Cerebellar cortex (tissue), 1 donor: ENCODE results near the gene HIC1.

Source experiments
- DNase-seq: peaks from one replicate; pipeline ENCODE4 v3.0.0-alpha.2; 2015; ENCODE audit warnings: low spot score

HIC1 gene

GRCh38 chr17:2025622-2026309 lies 29.1 kb upstream of the HIC1 start:
- peak; percentile 76 for DNase-seq

GRCh38 chr17:2027528-2028233 lies 27.2 kb upstream of the HIC1 start:
- DNase-seq, result no peak

GRCh38 chr17:2028234-2028614 lies 26.7 kb upstream of the HIC1 start:
- DNase-seq, result no peak

- DNase-seq, result no peak
Observed at GRCh38 chr17:2028737-2029136, 26.2 kb upstream of the HIC1 start.

- peak; percentile 97 for DNase-seq
Observed at GRCh38 chr17:2029911-2030778, 24.8 kb upstream of the HIC1 start, which contains the start of gene DPH1. TSS of gene DPH1 (plus strand) at chr17:2030153. CDS start at chr17:2030170, 17 bp downstream.

GRCh38 chr17:2030779-2031163 lies 24.1 kb upstream of the HIC1 start:
- no peak for DNase-seq

GRCh38 chr17:2033153-2033552 lies 21.8 kb upstream of the HIC1 start:
- DNase-seq, result no peak

GRCh38 chr17:2034157-2034556 lies 20.7 kb upstream of the HIC1 start:
- no peak for DNase-seq

GRCh38 chr17:2034806-2035540 lies 19.9 kb upstream of the HIC1 start:
- DNase-seq, result no peak

GRCh38 chr17:2035541-2036488 lies 19.1 kb upstream of the HIC1 start:
- no peak for DNase-seq

- no peak for DNase-seq
Observed at GRCh38 chr17:2037155-2037554, 17.7 kb upstream of the HIC1 start.

- DNase-seq, result no peak
Observed at GRCh38 chr17:2040219-2040827, 14.6 kb upstream of the HIC1 start.

GRCh38 chr17:2040942-2041560 lies 13.9 kb upstream of the HIC1 start:
- no peak for DNase-seq

- DNase-seq, result peak; percentile 96
Observed at GRCh38 chr17:2041561-2042389, 13.1 kb upstream of the HIC1 start, which contains the start of gene OVCA2. TSS of gene OVCA2 (plus strand) at chr17:2042022. CDS start at chr17:2042048, 26 bp downstream.

- DNase-seq, result peak; percentile 56
Observed at GRCh38 chr17:2042390-2042847, 12.5 kb upstream of the HIC1 start.

GRCh38 chr17:2042933-2043332 lies 12.0 kb upstream of the HIC1 start:
- no peak for DNase-seq

- DNase-seq, result no peak
Observed at GRCh38 chr17:2043785-2044184, 11.1 kb upstream of the HIC1 start.

GRCh38 chr17:2044263-2044894 lies 10.5 kb upstream of the HIC1 start:
- no peak for DNase-seq
